H1 (cell line): ENCODE results near the gene ETV1. TPM values are rescaled to one million over a fixed set of nuclear protein-coding genes. Genes with fewer than 3 reads are reported as not detected.

Source experiments
- CTCF ChIA-PET: fragments of 300-600 bp; sonication (Branson Sonifier 250); formaldehyde crosslinking; loops from one replicate; lab custom pipeline; 2021; ENCODE audit not compliant: partially characterized antibody; lab: Charles Lee
- POLR2A ChIA-PET: fragments of 300-600 bp; sonication (Branson Sonifier 250); formaldehyde crosslinking; loops from one replicate; lab custom pipeline; 2021; ENCODE audit warnings: inconsistent platforms; ENCODE audit not compliant: partially characterized antibody; lab: Charles Lee
- DNase-seq, 2 experiments: peaks; one replicate each; pipeline versions ENCODE4 v3.0.0 to v3.0.0-alpha.2; 2010 to 2022; ENCODE audit warnings: low spot score in 2 of 2, low read depth in 1 of 2, mixed read lengths in 1 of 2
- FAIRE-seq: peaks from 2 replicates; lab custom pipeline; 2011; peaks lifted over from hg19 to GRCh38; lab: Jason Lieb, UNC
- H2AFZ ChIP-seq: 2 replicates; pipeline ENCODE4 v1.8.1; 2012; ENCODE audit warnings: low read length, inconsistent platforms
- H2AK5ac ChIP-seq: 2 replicates; pipeline ENCODE4 v1.6.1; 2013; ENCODE audit warnings: low read depth, low read length
- H2BK120ac ChIP-seq: replicated peaks from 2 replicates; pipeline ENCODE3; 2013; ENCODE audit warnings: low read depth, low read length, inconsistent platforms
- H2BK12ac ChIP-seq: 2 replicates; pipeline ENCODE4 v1.6.1; 2013; ENCODE audit warnings: low read depth, low read length
- H2BK15ac ChIP-seq: 2 replicates; pipeline ENCODE4 v1.6.1; 2013; ENCODE audit warnings: low read length
- H2BK20ac ChIP-seq: 2 replicates; pipeline ENCODE4 v1.6.1; 2013; ENCODE audit warnings: low read length
- H2BK5ac ChIP-seq: 2 replicates; pipeline ENCODE4 v1.6.1; 2013; ENCODE audit warnings: low read depth, low read length
- H3K14ac ChIP-seq: 2 replicates; pipeline ENCODE4 v1.6.1; 2013; ENCODE audit warnings: inconsistent platforms; ENCODE audit not compliant: insufficient read length
- H3K18ac ChIP-seq: 2 replicates; pipeline ENCODE4 v1.6.1; 2013; ENCODE audit warnings: low read length; ENCODE audit errors: extremely low read depth
- H3K23ac ChIP-seq: 2 replicates; pipeline ENCODE4 v1.6.1; 2013; ENCODE audit warnings: inconsistent platforms; ENCODE audit not compliant: insufficient read length
- H3K23me2 ChIP-seq: 2 replicates; pipeline ENCODE4 v1.6.1; 2013; ENCODE audit warnings: low read depth, low read length
- H3K27ac ChIP-seq: 2 replicates; pipeline ENCODE4 v1.6.1; 2011; ENCODE audit warnings: low read depth, low read length, inconsistent platforms
- H3K27me3 ChIP-seq, 4 experiments: replicated peaks in 1 of 4; 1 replicate in 1 of 4; 2 replicates in 3 of 4; pipeline versions ENCODE4 v1.6.1 to v1.8.1; 2011 to 2013; ENCODE audit warnings: low read length in 3 of 4, mild to moderate bottlenecking in 3 of 4, inconsistent platforms in 2 of 4, mixed read lengths in 2 of 4, moderate library complexity in 1 of 4; ENCODE audit not compliant: control insufficient read depth in 3 of 4, insufficient read depth in 3 of 4; ENCODE audit errors: extremely low read depth in 1 of 4
- H3K36me3 ChIP-seq, 4 experiments: 2 replicates each; pipeline versions ENCODE4 v1.6.1 to v1.8.1; 2011 to 2013; ENCODE audit warnings: mild to moderate bottlenecking in 4 of 4, low read length in 3 of 4, moderate library complexity in 2 of 4, control low read depth in 1 of 4, inconsistent platforms in 1 of 4; ENCODE audit not compliant: insufficient read depth in 4 of 4, control insufficient read depth in 2 of 4
- H3K4ac ChIP-seq: replicated peaks from 2 replicates; pipeline ENCODE3; 2013; ENCODE audit warnings: low read length, low read depth, mixed read lengths, inconsistent platforms; ENCODE audit not compliant: insufficient read length
- H3K4me1 ChIP-seq, 4 experiments: replicated peaks in 1 of 4; 1 replicate in 1 of 4; 2 replicates in 3 of 4; pipeline versions ENCODE4 v1.6.1 to v1.8.1; 2011 to 2013; ENCODE audit warnings: low read length in 3 of 4, inconsistent platforms in 2 of 4, mixed read lengths in 1 of 4; ENCODE audit not compliant: insufficient read depth in 4 of 4, control insufficient read depth in 3 of 4
- H3K4me2 ChIP-seq, 2 experiments: 2 replicates each; pipeline versions ENCODE4 v1.6.1 to v1.8.1; 2011 to 2013; ENCODE audit warnings: low read depth in 2 of 2, low read length in 2 of 2, control low read depth in 1 of 2, inconsistent platforms in 1 of 2, mild to moderate bottlenecking in 1 of 2; ENCODE audit not compliant: insufficient read depth in 1 of 2
- H3K4me3 ChIP-seq, 4 experiments: fragments of 200-600, 300-600 bp in 1 of 4; sonication (generic), shearing (Covaris generic), sonication (Bioruptor Twin) in 1 of 4; 2 replicates each; pipeline versions ENCODE4 v1.5.1 to v1.8.1; 2011 to 2016; ENCODE audit warnings: low read length in 4 of 4, low read depth in 3 of 4, control low read depth in 2 of 4, inconsistent platforms in 2 of 4, mild to moderate bottlenecking in 2 of 4, mixed read lengths in 1 of 4, moderate library complexity in 1 of 4; ENCODE audit not compliant: insufficient read depth in 2 of 4; ENCODE audit errors: extremely low read depth in 1 of 4
- H3K56ac ChIP-seq: replicated peaks from 2 replicates; pipeline ENCODE3; 2013; ENCODE audit warnings: low read depth, mild to moderate bottlenecking, mixed read lengths, low read length, inconsistent platforms; ENCODE audit not compliant: insufficient read length
- H3K79me1 ChIP-seq: 2 replicates; pipeline ENCODE4 v1.6.1; 2013; ENCODE audit warnings: low read depth, low read length, control low read depth
- H3K79me2 ChIP-seq, 2 experiments: 2 replicates each; pipeline versions ENCODE4 v1.6.1 to v1.8.1; 2012 to 2013; ENCODE audit warnings: low read length in 2 of 2, mild to moderate bottlenecking in 2 of 2, inconsistent platforms in 1 of 2; ENCODE audit not compliant: insufficient read depth in 2 of 2, control insufficient read depth in 1 of 2
- H3K9ac ChIP-seq, 4 experiments: replicated peaks in 1 of 4; 1 replicate in 1 of 4; 2 replicates in 3 of 4; pipeline versions ENCODE4 v1.6.1 to v1.8.1; 2011 to 2013; ENCODE audit warnings: low read depth in 3 of 4, low read length in 3 of 4, control low read depth in 2 of 4, mild to moderate bottlenecking in 2 of 4, moderate library complexity in 2 of 4, inconsistent platforms in 1 of 4; ENCODE audit errors: extremely low read depth in 1 of 4
- H3K9me3 ChIP-seq, 2 experiments: 2 replicates each; pipeline versions ENCODE4 v1.6.1 to v1.8.1; 2012 to 2013; ENCODE audit warnings: mild to moderate bottlenecking in 2 of 2, moderate library complexity in 2 of 2, control low read depth in 1 of 2, inconsistent platforms in 1 of 2, low read depth in 1 of 2, low read length in 1 of 2, mixed read lengths in 1 of 2; ENCODE audit not compliant: insufficient read depth in 2 of 2
- H4K20me1 ChIP-seq, 2 experiments: replicated peaks in 1 of 2; 2 replicates each; pipeline versions ENCODE3 to v1.8.1; 2011 to 2013; ENCODE audit warnings: inconsistent platforms in 2 of 2, low read length in 2 of 2, mild to moderate bottlenecking in 1 of 2; ENCODE audit not compliant: insufficient read depth in 2 of 2, control insufficient read depth in 1 of 2
- H4K5ac ChIP-seq: 2 replicates; pipeline ENCODE4 v1.6.1; 2013; ENCODE audit warnings: low read length, low read depth, mixed read lengths, inconsistent platforms; ENCODE audit not compliant: insufficient read length
- H4K8ac ChIP-seq: 2 replicates; pipeline ENCODE4 v1.8.0; 2013; ENCODE audit warnings: mild to moderate bottlenecking, moderate library complexity, low read length, inconsistent platforms; ENCODE audit not compliant: insufficient read depth; ENCODE audit errors: extremely low read depth
- H4K91ac ChIP-seq: replicated peaks from 2 replicates; pipeline ENCODE3; 2013; ENCODE audit warnings: low read length, mixed read lengths, inconsistent platforms; ENCODE audit not compliant: insufficient read length
- SP4 ChIP-seq: IDR thresholded peaks from 2 replicates; pipeline ENCODE4 v1.6.1; 2012; ENCODE audit warnings: low read length, inconsistent platforms
- WGBS, 2 experiments: shearing (Covaris generic) in 1 of 2; methylation state at CpG; one replicate each; pipeline versions ENCODE4 v1.1.6 to v1.1.7; 2013 to 2015; ENCODE audit warnings: low lambda C conversion rate in 2 of 2, mixed read lengths in 2 of 2, inconsistent platforms in 1 of 2, low coverage in 1 of 2, missing lambda C conversion rate in 1 of 2; ENCODE audit not compliant: insufficient replicate concordance in 2 of 2, insufficient coverage in 1 of 2, insufficient read length in 1 of 2; ENCODE audit errors: extremely low coverage in 1 of 2, missing lambda C conversion rate in 1 of 2; 5-methylcytosine and 5-hydroxymethylcytosine counted together
- polyA plus RNA-seq, 7 experiments: library from polyadenylated mRNA; depleted of rRNA in 3 of 7; stranded (reverse) in 5 of 7; unstranded in 2 of 7; fragments of >200 nt in 5 of 7; fragments of 200-250 nt in 2 of 7; gene quantifications; 1 replicate in 5 of 7; 2 replicates in 1 of 7; 4 replicates in 1 of 7; pipeline versions ENCODE4 v1.2.1 to v1.2.3, GENCODE V29; 2011 to 2013; ENCODE audit warnings: missing spikeins in 2 of 7, mixed read lengths in 2 of 7
- total RNA-seq: library from RNA; stranded (reverse); fragmentation: NEBNext Ultra II Directional; extraction: Animal tissue kit (Norgen Biotek cat#: 25700); gene quantifications from 2 replicates; pipeline ENCODE4 v1.2.1, GENCODE V29; 2021

The ETV1 gene
- total and polyA plus RNA-seq, 2 of the 8 experiments (the other 6 are each of a cell fraction or from before 2014, with no cell fraction given), result 58.3 to 91.2 TPM

DNA sequence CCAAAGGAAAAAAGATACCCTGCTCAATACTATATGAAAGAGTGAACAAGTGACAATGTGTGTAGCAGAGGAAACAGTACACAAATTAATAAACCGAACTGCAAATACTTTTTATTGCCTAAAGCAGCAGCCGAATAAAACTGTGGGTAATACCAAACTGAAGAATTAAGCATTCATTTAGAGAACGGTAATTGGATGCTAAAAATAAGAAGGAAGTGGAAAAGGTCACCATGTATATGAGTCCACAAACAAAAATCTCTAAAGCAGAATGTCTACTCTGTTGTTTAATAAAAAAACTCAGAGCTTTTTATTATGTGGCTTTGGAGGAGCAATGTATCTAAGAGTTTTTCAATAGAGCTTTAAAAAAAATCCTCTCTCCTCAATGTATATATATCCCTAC is 87.9 kb downstream of the ETV1 start:
- H3K4ac ChIP-seq, result no peak overlapping the region
- H2AK5ac ChIP-seq, result no peak overlapping the region
- no peak overlapping the region for H3K9ac ChIP-seq
- no peak overlapping the region for H3K27ac ChIP-seq
- no peaks in the 10 kb centered on the region for H3K79me2 ChIP-seq
- no peak overlapping the region for H3K14ac ChIP-seq
- peaks cover 0 to 3% (median 0%) of the 10 kb centered on the region in 4 experiments; a peak in 1 of 7 replicates for H3K4me1 ChIP-seq
- H3K4me2 ChIP-seq, result no peak overlapping the region
- DNase-seq, result no peak
- H4K5ac ChIP-seq, result no peak overlapping the region
- ChIA-PET CTCF (interaction anchor here (0.8 to 1.1 kb wide), 2 partner anchors 14 to 557 kb away, joined by 3 read pairs; no protein-coding TSS in a partner anchor), POLR2A (no interaction called here)
- no peak overlapping the region for H2BK5ac ChIP-seq
- H2BK15ac ChIP-seq, result no peak overlapping the region
- no peaks in the 10 kb centered on the region for H3K23me2 ChIP-seq
- no peak for TF ChIP-seq SP4
- no peaks in the 10 kb centered on the region for H3K79me1 ChIP-seq
- no peak overlapping the region for H4K91ac ChIP-seq
- WGBS, 2 experiments, result 93% methylated on average over 3 of the region's 3 CpGs; no CpG with 5 or more reads in 1 of the 2 experiments
- no peak overlapping the region for H4K8ac ChIP-seq
- H3K56ac ChIP-seq, result no peak overlapping the region
- H3K36me3 ChIP-seq, result peaks cover 0 to 39% (median 21%) of the 10 kb centered on the region in 4 experiments; a peak in 6 of 8 replicates
- no peak overlapping the region for H2BK12ac ChIP-seq
- no peak overlapping the region for H3K4me3 ChIP-seq
- no peak for FAIRE-seq
- no peak overlapping the region for H2BK120ac ChIP-seq
- no peak overlapping the region for H2BK20ac ChIP-seq
- no peaks in the 10 kb centered on the region for H3K9me3 ChIP-seq
- no peaks in the 10 kb centered on the region for H3K27me3 ChIP-seq
- H3K23ac ChIP-seq, result no peak overlapping the region
- no peak overlapping the region for H2AFZ ChIP-seq
- H3K18ac ChIP-seq, result no peak overlapping the region
- no peaks in the 10 kb centered on the region for H4K20me1 ChIP-seq
